Mammary epithelial cell (primary cell): Measurements from ENCODE around the gene KYNU.

Experiments
- CTCF ChIP-seq, 2 donors: IDR thresholded peaks in 1 of 2; conservative IDR thresholded peaks in 1 of 2; 2 replicates each; pipeline ENCODE4 v1.5.1; 2011 to 2012; ENCODE audit warnings: inconsistent platforms in 2 of 2, low read length in 2 of 2, mild to moderate bottlenecking in 2 of 2, control low read depth in 1 of 2, low read depth in 1 of 2; ENCODE audit not compliant: insufficient read depth in 1 of 2; ENCODE audit errors: extremely low read depth in 1 of 2
- EZH2 ChIP-seq: IDR thresholded peaks from 2 replicates; pipeline ENCODE4 v1.6.1; 2012; ENCODE audit warnings: low read length, inconsistent platforms, borderline replicate concordance

GRCh38 chr2:142994665-142995064 lies 117.2 kb downstream of the KYNU start:
- no peak for TF ChIP-seq EZH2
- no peak for TF ChIP-seq CTCF (conservative IDR thresholded peaks at IDR 0.05 in 1 of 2, IDR thresholded peaks at IDR 0.05 in 1 of 2; ENCODE audit: extremely low read depth in 1 of 2, insufficient read depth in 1 of 2, low read depth in 1 of 2, low read length in 2 of 2)
